ENCODE measurements around the gene ERICH4. TPM values are rescaled to one million over a fixed set of nuclear protein-coding genes. Genes with fewer than 3 reads are reported as not detected.

Gene ERICH4
- total and polyA plus RNA-seq, 2 of the 13 experiments (the other 11 are each of a cell fraction or from before 2014, with no cell fraction given) = 0.40 to 0.64 TPM

GRCh38 chr19:41439441-41440222 is 3.3 kb upstream of the ERICH4 start, which contains the start of gene DMAC2 (continued):
- no peak for TF ChIP-seq HNF1A (IDR thresholded peaks at IDR 0.05; ENCODE audit: low read depth)
- TF ChIP-seq HNF1A (CRISPR knock-in tag; IDR thresholded peaks at IDR 0.05; ENCODE audit: borderline replicate concordance) = peak; percentile 63; the same call in 1 of the 2 replicates
- TF ChIP-seq KLF12 (CRISPR knock-in tag; IDR thresholded peaks at IDR 0.05; ENCODE audit: borderline replicate concordance) = no peak; the same call in 1 of the 2 replicates
- 0 out of 2 replicates have a peak, but pooled peaks have one; percentile 37 for TF ChIP-seq GLI4 (CRISPR knock-in tag; IDR thresholded peaks at IDR 0.05; ENCODE audit: borderline replicate concordance)
- TF ChIP-seq NCOR1 (IDR thresholded peaks at IDR 0.05; ENCODE audit: borderline replicate concordance, low read length) = 0 out of 2 replicates have a peak, but pooled peaks have one; percentile 39
- TF ChIP-seq UBTF (CRISPR knock-in tag; IDR thresholded peaks at IDR 0.05) = 0 out of 2 replicates have a peak, but pooled peaks have one; percentile 37
- TF ChIP-seq ZNF318 (CRISPR knock-in tag; IDR thresholded peaks at IDR 0.05) = peak; percentile 85

Measured in HepG2 (cell line).